Heart left ventricle (tissue), 13 donors: Measurements from ENCODE around the gene TMEM185A.

Experiments used
- POLR2A ChIP-seq, 2 donors: fragments of 450-650 bp; IDR thresholded peaks; one replicate each; pipeline ENCODE4 v1.6.1; 2017; ENCODE audit warnings: antibody characterized with exemption in 2 of 2, mild to moderate bottlenecking in 2 of 2, moderate library complexity in 2 of 2
- TF ChIP-seq, protein P1 (sequence below), 12 donors: fragments of 200-600 bp; sonication (generic) in 4 of 12; IDR thresholded peaks; one replicate each; pipeline versions ENCODE4 v1.5.0 to v1.8.0; 2018 to 2022; ENCODE audit warnings: antibody characterized with exemption in 12 of 12, mild to moderate bottlenecking in 5 of 12
- donor health status: ischemic (EF 13 %, LVEDD 7.1; RV severe dilation, severe dysfunction).
- donor health status: DM: no; HTN: yes; CAD: no.
- donor health status: DM: no; HTN: no; CAD: no.
- donor health status: ischemic (EF 25% LVEDD 6.9; RV normal size, moderate dysfunction).
- donor health status: ischemic (EF 25% LVEDD 5.7; RV mildly dilated, moderate dysfunction).
- donor health status: ischemic (EF 35%, LVEDD 5.7; RV mildly dilated, moderate dysfunction).
- donor health status: nonischemic (EF 11% LVEDD 7.7; RV severe dilation, severe dysfunction).
- donor health status: DM: yes; HTN: yes; CAD: no.
- donor health status: PGD.
- donor health status: ischemic (EF 29% LVEDD 5.4; RV normal size, mild dysfunction).
- donor health status: nonischemic (EF 23%, LVEDD 6.1; RV moderate dilation, normal function).

DNA sequence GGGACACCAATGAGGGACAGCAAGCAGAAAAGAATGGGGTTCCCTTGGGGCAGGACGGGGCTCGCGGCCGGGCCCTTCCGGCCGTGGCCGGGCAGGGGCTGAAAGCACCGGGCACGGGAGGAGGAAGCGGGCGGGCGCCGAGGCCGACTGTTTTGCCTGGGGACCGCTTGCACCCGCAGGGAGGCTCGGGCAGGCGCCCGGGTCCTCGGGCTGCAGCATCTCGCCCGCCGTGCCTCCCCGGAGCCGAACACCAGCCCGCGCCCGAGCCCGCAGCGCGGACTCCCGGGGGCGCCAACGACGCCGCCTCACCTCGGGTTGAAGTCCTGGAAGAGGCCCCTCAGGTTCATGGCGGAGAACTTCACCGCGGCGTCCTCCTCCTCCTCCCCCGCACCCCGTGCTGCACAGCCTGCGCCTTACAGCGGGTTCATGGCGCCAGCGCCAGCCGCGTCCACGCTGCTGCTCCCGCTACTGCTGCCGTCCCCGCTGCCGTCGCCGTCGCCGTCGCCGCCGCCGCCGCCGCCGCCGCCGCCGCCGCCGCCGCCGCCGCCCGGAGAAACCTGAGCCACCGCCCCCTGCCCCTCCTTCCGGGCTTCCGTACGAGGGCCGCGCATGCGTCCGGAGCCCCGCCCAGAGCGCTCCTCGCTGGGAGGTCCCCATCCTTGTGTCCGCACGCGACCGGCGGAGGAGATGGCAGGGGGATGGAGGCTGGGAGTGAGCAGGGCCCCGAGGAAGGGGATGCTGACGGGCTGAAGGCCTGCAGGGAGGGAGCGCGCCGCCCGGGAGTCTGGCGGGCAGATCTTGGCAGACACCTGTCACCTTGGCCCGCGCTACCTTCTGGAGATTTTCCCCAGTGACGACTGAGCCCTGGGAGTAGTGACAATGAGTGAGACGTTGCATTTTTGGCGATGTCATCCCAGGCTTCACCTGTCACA is at the start of gene TMEM185A:
- TF ChIP-seq, protein P1, sequence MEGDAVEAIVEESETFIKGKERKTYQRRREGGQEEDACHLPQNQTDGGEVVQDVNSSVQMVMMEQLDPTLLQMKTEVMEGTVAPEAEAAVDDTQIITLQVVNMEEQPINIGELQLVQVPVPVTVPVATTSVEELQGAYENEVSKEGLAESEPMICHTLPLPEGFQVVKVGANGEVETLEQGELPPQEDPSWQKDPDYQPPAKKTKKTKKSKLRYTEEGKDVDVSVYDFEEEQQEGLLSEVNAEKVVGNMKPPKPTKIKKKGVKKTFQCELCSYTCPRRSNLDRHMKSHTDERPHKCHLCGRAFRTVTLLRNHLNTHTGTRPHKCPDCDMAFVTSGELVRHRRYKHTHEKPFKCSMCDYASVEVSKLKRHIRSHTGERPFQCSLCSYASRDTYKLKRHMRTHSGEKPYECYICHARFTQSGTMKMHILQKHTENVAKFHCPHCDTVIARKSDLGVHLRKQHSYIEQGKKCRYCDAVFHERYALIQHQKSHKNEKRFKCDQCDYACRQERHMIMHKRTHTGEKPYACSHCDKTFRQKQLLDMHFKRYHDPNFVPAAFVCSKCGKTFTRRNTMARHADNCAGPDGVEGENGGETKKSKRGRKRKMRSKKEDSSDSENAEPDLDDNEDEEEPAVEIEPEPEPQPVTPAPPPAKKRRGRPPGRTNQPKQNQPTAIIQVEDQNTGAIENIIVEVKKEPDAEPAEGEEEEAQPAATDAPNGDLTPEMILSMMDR (IDR thresholded peaks at IDR 0.05), result no peak
- TF ChIP-seq POLR2A (IDR thresholded peaks at IDR 0.05), result no peak
